Mesodermal cell (in vitro differentiated cells): Measurements from ENCODE around the gene PAIP2.

Experiments
- H3K27ac ChIP-seq: 2 replicates; pipeline ENCODE4 v1.7.0; 2013; ENCODE audit warnings: mild to moderate bottlenecking, low read depth, low read length, moderate library complexity; ENCODE audit not compliant: severe bottlenecking
- H3K36me3 ChIP-seq: 2 replicates; pipeline ENCODE4 v1.7.1; 2013; ENCODE audit warnings: mild to moderate bottlenecking, low read length, moderate library complexity; ENCODE audit not compliant: control insufficient read depth, insufficient read depth
- H3K4me1 ChIP-seq: one replicate; pipeline ENCODE4 v1.7.1; 2013; ENCODE audit warnings: mild to moderate bottlenecking, low read length; ENCODE audit not compliant: insufficient read depth, control insufficient read depth, poor library complexity, severe bottlenecking
- H3K4me3 ChIP-seq: 2 replicates; pipeline ENCODE4 v1.7.0; 2013; ENCODE audit warnings: low read length, control low read depth, mild to moderate bottlenecking; ENCODE audit not compliant: insufficient read depth, poor library complexity, severe bottlenecking; ENCODE audit errors: extremely low read depth
- H3K9me3 ChIP-seq: 2 replicates; pipeline ENCODE4 v1.7.1; 2013; ENCODE audit warnings: mild to moderate bottlenecking, low read length, moderate library complexity; ENCODE audit not compliant: control insufficient read depth
- WGBS, 2 experiments: methylation state at CpG; one replicate each; pipeline ENCODE4 v1.1.5; 2013; ENCODE audit warnings: missing lambda C conversion rate in 2 of 2; ENCODE audit not compliant: insufficient coverage in 2 of 2; 5-methylcytosine and 5-hydroxymethylcytosine counted together

PAIP2 gene

GRCh38 chr5:139414581-139415130, 73.0 kb downstream of the PAIP2 start:
- 96 to 100% methylated on average over 6 to 8 of the region's 9 CpGs for WGBS, 2 experiments
- Histone ChIP-seq H3K9me3 (no peaks in the 10 kb centered on the region), H3K27ac (no peak overlapping the region), H3K4me1 (no peaks in the 10 kb centered on the region), H3K36me3 (peaks cover 40% of the 10 kb centered on the region), H3K4me3 (no peak overlapping the region)

- WGBS, 2 experiments = 94 to 100% methylated on average over 4 of the region's 8 CpGs
- H3K4me1 ChIP-seq = no peaks in the 10 kb centered on the region
- H3K9me3 ChIP-seq = no peaks in the 10 kb centered on the region
- H3K4me3 ChIP-seq = no peak overlapping the region
- H3K27ac ChIP-seq = no peak overlapping the region
- H3K36me3 ChIP-seq = peaks cover 44% of the 10 kb centered on the region
Measured at GRCh38 chr5:139415221-139415861, 73.7 kb downstream of the PAIP2 start.

- Histone ChIP-seq H3K27ac (no peak overlapping the region), H3K4me3 (no peak overlapping the region), H3K9me3 (no peaks in the 10 kb centered on the region), H3K4me1 (no peaks in the 10 kb centered on the region), H3K36me3 (peaks cover 44% of the 10 kb centered on the region)
Measured at GRCh38 chr5:139415869-139416268, 74.2 kb downstream of the PAIP2 start.

GRCh38 chr5:139416651-139417050, 75.0 kb downstream of the PAIP2 start:
- H3K4me1 ChIP-seq = no peaks in the 10 kb centered on the region

GRCh38 chr5:139417214-139417613, 75.6 kb downstream of the PAIP2 start:
- H3K4me1 ChIP-seq = no peaks in the 10 kb centered on the region
- H3K27ac ChIP-seq = no peak overlapping the region
- H3K4me3 ChIP-seq = no peak overlapping the region
- WGBS, 2 experiments = 90% methylated on average over 2 of the region's 4 CpGs; no CpG with 5 or more reads in 1 of the 2 experiments
- no peaks in the 10 kb centered on the region for H3K9me3 ChIP-seq
- H3K36me3 ChIP-seq = peaks cover 50% of the 10 kb centered on the region

More at GRCh38 chr5:139416651-139417050, 75.0 kb downstream of the PAIP2 start:
- H3K36me3 ChIP-seq = peaks cover 46% of the 10 kb centered on the region
- H3K27ac ChIP-seq = no peak overlapping the region
- H3K9me3 ChIP-seq = no peaks in the 10 kb centered on the region
- H3K4me3 ChIP-seq = no peak overlapping the region
- WGBS, 2 experiments = 92% methylated on average over 5 to 7 of the region's 9 CpGs

- no CpG with 5 or more reads among the region's 1 CpG for WGBS, 2 experiments
- Histone ChIP-seq H3K9me3 (no peaks in the 10 kb centered on the region), H3K36me3 (peaks cover 57% of the 10 kb centered on the region), H3K27ac (no peak overlapping the region), H3K4me3 (no peak overlapping the region), H3K4me1 (no peaks in the 10 kb centered on the region)
Measured at GRCh38 chr5:139418793-139419192, 77.1 kb downstream of the PAIP2 start.
